ENCODE results near the gene MRGPRE.

DNA sequence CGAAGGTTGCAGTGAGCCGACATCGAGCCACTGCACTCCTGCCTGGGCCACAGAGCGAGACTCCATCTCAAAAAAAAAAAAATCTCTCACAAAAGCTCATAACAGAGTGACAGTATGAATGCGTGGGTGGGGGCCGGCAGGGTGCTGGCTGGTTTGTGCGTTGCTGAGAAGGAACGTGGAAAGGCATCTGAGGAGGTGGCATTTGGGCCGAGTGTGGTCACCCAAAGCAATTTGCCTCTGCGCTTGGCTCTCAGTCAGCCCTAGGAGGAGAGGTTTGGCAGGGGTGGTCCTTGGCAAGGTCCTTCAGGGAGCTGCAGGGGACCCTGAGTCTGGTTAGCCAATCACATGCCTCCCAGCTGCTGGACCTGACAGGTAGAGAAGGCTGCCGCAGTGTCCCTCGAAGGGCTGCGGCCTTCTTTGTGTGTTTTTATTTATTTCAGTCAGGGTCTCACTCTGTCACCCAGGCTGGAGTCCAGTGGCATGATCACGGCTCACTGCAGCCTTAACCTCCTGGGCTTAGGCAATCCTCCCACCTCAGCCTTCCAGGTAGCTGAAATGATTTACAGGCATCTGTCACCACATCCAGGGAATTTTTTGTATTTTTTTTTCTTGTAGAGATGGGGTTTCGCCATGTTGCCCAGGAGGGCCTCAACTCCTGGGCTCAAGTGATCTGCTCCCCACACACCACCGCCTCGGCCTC lies 43.6 kb downstream of the MRGPRE start:
- TF ChIP-seq POLR2A (IDR thresholded peaks at IDR 0.05) = no peak
- no peak for TF ChIP-seq CTCF (IDR thresholded peaks at IDR 0.05)

Measured in right lobe of liver (tissue), 4 donors.